Panc1 (cell line): Measurements from ENCODE around the gene KIR2DL3. TPM values are rescaled to one million over a fixed set of nuclear protein-coding genes. Genes with fewer than 3 reads are reported as not detected.
"Not testable (repeated sequence)": the region's sequence is repeated elsewhere in the genome, so short reads cannot be mapped to it uniquely, and the experiment has no call there.

ENCODE experiments used
- ATAC-seq: fragments of 200-7000 bp; cut with Tn5 transposase; 2 replicates; pipeline ENCODE4 v1.9.1; 2020; ENCODE audit warnings: mild to moderate bottlenecking, moderate library complexity
- BruUV-seq: library from RNA; stranded (reverse); fragments of 400-500 nt; replicated peaks from 2 replicates; lab custom pipeline; 2021; lab: Mats Ljungman, UMichigan
- CTCF ChIA-PET: fragments of 300-600 bp; sonication (Branson Sonifier 250); formaldehyde crosslinking; loops from one replicate; lab custom pipeline; 2022; ENCODE audit warnings: antibody characterized with exemption; lab: Charles Lee
- POLR2A ChIA-PET: fragments of 300-600 bp; sonication (Branson Sonifier 250); formaldehyde crosslinking; loops from one replicate; lab custom pipeline; 2022; ENCODE audit warnings: antibody characterized with exemption; lab: Charles Lee
- DNase-seq: peaks from one replicate; pipeline ENCODE4 v3.0.0-alpha.2; 2010; ENCODE audit warnings: low read depth, low spot score
- H3K27ac ChIP-seq: 2 replicates; pipeline ENCODE4 v1.5.1; 2011; ENCODE audit warnings: mild to moderate bottlenecking, low read length, inconsistent platforms
- H3K27me3 ChIP-seq: fragments of 200-500 bp; sonication (Bioruptor generic); 2 replicates; pipeline ENCODE4 v1.6.0; 2014; ENCODE audit warnings: low read length, inconsistent platforms; ENCODE audit not compliant: control insufficient read depth, insufficient read depth
- H3K36me3 ChIP-seq: fragments of 200-500 bp; sonication (Bioruptor generic); 2 replicates; pipeline ENCODE4 v1.5.1; 2014; ENCODE audit warnings: inconsistent platforms, mild to moderate bottlenecking, low read length, moderate library complexity; ENCODE audit not compliant: control insufficient read depth, insufficient read depth
- H3K4me1 ChIP-seq: 2 replicates; pipeline ENCODE4 v1.5.1; 2011; ENCODE audit warnings: inconsistent platforms, mild to moderate bottlenecking, low read length, moderate library complexity; ENCODE audit not compliant: control insufficient read depth, insufficient read depth
- H3K4me3 ChIP-seq, 2 experiments: 2 replicates each; pipeline ENCODE4 v1.5.1; 2011 to 2012; ENCODE audit warnings: low read depth in 2 of 2, low read length in 2 of 2, mild to moderate bottlenecking in 2 of 2, inconsistent platforms in 1 of 2, moderate library complexity in 1 of 2
- H3K9me3 ChIP-seq: fragments of 200-500 bp; sonication (Bioruptor generic); 2 replicates; pipeline ENCODE4 v1.5.1; 2014; ENCODE audit warnings: low read depth, mild to moderate bottlenecking, inconsistent platforms, low read length, moderate library complexity; ENCODE audit not compliant: control insufficient read depth, insufficient read depth
- CTCF ChIP-seq: fragments of 450-650 bp; IDR thresholded peaks from 2 replicates; pipeline ENCODE4 v1.5.1; 2017; ENCODE audit warnings: mild to moderate bottlenecking
- POLR2AphosphoS5 ChIP-seq: IDR thresholded peaks from 2 replicates; pipeline ENCODE4 v1.6.1; 2012; ENCODE audit warnings: mild to moderate bottlenecking, low read depth, low read length, moderate library complexity
- REST ChIP-seq, 2 experiments: IDR thresholded peaks; 2 replicates each; pipeline ENCODE4 v1.6.1; 2011 to 2012; ENCODE audit warnings: low read depth in 2 of 2, control low read depth in 1 of 2, low read length in 1 of 2, mild to moderate bottlenecking in 1 of 2, moderate library complexity in 1 of 2; ENCODE audit not compliant: insufficient read depth in 1 of 2
- SIN3A ChIP-seq: IDR thresholded peaks from 2 replicates; pipeline ENCODE4 v1.6.1; 2012; ENCODE audit warnings: low read depth, mild to moderate bottlenecking, low read length, moderate library complexity, borderline replicate concordance; ENCODE audit not compliant: insufficient read depth
- TCF7L2 ChIP-seq: IDR thresholded peaks from 2 replicates; pipeline ENCODE4 v1.6.1; 2011; ENCODE audit warnings: mild to moderate bottlenecking, low read depth, low read length, inconsistent platforms
- in situ Hi-C: cut with HindIII; loops from 2 replicates; pipeline ENCODE4 v1.10.0; 2016; ENCODE audit warnings: low sequenced_read_pairs, low pct_unique_long_range_greater_than_20kb
- intact Hi-C: fragments of 100-400 bp; cut with micrococcal nuclease; formaldehyde crosslinking; loops from one replicate; pipeline ENCODE4 v1.10.0; 2022; ENCODE audit not compliant: unreplicated experiment
- total RNA-seq: library from RNA; stranded (reverse); gene quantifications from one replicate; pipeline ENCODE4 v1.2.1, GENCODE V29; 2021; ENCODE audit not compliant: unreplicated experiment

KIR2DL3 gene
- total RNA-seq, 1 experiment from 2014 or later: not detected

GRCh38 chr19:54696766-54697165 is 41.5 kb upstream of the KIR2DL3 start:
- Histone ChIP-seq H3K9me3 (no peaks in the 10 kb centered on the region), H3K27me3 (peaks cover 15% of the 10 kb centered on the region), H3K4me3 (no peak overlapping the region), H3K4me1 (no peaks in the 10 kb centered on the region), H3K36me3 (no peaks in the 10 kb centered on the region), H3K27ac (no peak overlapping the region)
- no peak for TF ChIP-seq POLR2AphosphoS5
- TF ChIP-seq TCF7L2: no peak
- TF ChIP-seq CTCF: no peak
- TF ChIP-seq SIN3A: no peak
- DNase-seq (no peak), ATAC-seq (peak; percentile 59; the same call in 1 of the 2 replicates)
- CTCF ChIA-PET: no interaction called here
- intact Hi-C loops: no loop called here
- in situ Hi-C loops: no loop called here
- BruUV-seq: no TSS peak
- POLR2A ChIA-PET: no interaction called here

- H3K27ac ChIP-seq, intact Hi-C loops, ATAC-seq, H3K9me3 ChIP-seq, H3K36me3 ChIP-seq, CTCF ChIA-PET, BruUV-seq, POLR2A ChIA-PET, H3K4me3 ChIP-seq, in situ Hi-C loops, DNase-seq, H3K4me1 ChIP-seq: not testable (repeated sequence)
- peaks cover 15% of the 10 kb centered on the region for H3K27me3 ChIP-seq
Observed at GRCh38 chr19:54697716-54698115, 40.6 kb upstream of the KIR2DL3 start.

GRCh38 chr19:54704928-54705327 is 33.4 kb upstream of the KIR2DL3 start:
- H3K4me1 ChIP-seq: no peaks in the 10 kb centered on the region
- peaks cover 7% of the 10 kb centered on the region for H3K27me3 ChIP-seq
- no peak overlapping the region for H3K4me3 ChIP-seq
- H3K9me3 ChIP-seq: no peaks in the 10 kb centered on the region
- no peak for DNase-seq
- TF ChIP-seq SIN3A (no peak), REST (IDR thresholded peaks at IDR 0.05; ENCODE audit: insufficient read depth in 1 of 2, low read depth in 2 of 2, low read length in 1 of 2) (no peak), CTCF (no peak), POLR2AphosphoS5 (no peak), TCF7L2 (no peak)
- in situ Hi-C loops (no loop called here), intact Hi-C loops (no loop called here)
- no TSS peak for BruUV-seq
- CTCF ChIA-PET: no interaction called here
- POLR2A ChIA-PET: no interaction called here
- no peaks in the 10 kb centered on the region for H3K36me3 ChIP-seq
- no peak for ATAC-seq
- H3K27ac ChIP-seq: no peak overlapping the region
